LHCN-M2 (cell line): ENCODE measurements around the gene PROX2. TPM values are rescaled to one million over a fixed set of nuclear protein-coding genes. Genes with fewer than 3 reads are reported as not detected.

Experiments
- DNase-seq: peaks from one replicate; pipeline ENCODE4 v3.0.0-alpha.2; 2012; ENCODE audit warnings: low read depth
- total RNA-seq: library from RNA; depleted of rRNA; stranded (reverse); fragments of >200 nt; gene quantifications from 2 replicates; pipeline ENCODE4 v1.2.3, GENCODE V29; 2014; rRNA removed

The PROX2 gene
- total RNA-seq, 1 experiment from 2014 or later, result not detected

DNA sequence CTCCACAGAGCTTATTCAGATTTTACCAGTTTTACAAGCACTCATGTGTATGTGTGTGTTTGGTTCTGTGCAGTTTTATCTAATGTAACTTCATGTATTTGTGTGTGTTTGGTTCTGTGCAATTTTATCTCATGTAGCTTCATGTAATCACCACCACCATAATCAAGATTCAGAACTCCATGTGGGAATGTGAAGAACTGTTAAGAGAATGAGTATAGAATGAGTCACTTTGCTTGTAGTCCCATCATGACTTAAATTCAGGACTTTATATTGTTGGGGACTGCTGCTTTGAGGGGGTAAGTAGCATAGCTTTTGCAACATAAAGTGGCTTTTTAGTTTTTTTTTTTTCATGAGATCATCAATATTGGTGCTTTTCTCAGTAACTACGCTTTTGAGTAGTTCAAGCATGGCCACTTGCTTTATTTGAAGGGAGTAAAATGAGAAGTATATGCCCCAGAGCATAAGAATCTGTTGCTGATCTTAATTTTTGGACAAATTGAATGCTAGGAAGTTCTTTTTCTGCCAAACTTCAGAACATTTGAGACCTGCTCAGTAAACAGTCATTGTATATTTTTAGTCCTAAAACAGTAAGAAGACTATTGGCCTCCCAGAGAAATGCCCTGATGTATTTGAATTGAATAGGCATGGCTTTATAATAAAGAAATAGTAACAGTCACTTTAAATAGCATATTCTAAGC lies 28.8 kb downstream of the PROX2 start:
- DNase-seq, result peak; percentile 58

DNA sequence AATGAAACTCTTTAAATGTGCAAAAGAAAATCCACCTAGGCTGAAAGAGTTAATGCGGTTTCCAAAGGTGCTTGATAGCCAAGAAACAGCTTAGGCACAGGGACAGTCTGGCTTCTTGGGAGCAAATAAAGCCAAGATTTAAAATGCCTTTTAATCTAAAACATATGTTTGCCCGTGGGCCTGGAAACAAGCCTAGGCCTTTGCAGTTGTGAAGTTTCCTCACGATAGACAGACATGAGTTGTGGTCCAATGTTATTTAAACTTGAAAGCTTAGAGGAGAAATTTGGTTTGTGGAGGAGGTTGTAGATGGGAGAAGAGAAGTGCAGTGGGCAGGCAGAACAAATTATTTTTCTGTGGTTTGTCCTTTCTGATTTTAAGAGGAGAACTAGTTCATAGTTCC lies 29.8 kb downstream of the PROX2 start:
- no peak for DNase-seq

DNA sequence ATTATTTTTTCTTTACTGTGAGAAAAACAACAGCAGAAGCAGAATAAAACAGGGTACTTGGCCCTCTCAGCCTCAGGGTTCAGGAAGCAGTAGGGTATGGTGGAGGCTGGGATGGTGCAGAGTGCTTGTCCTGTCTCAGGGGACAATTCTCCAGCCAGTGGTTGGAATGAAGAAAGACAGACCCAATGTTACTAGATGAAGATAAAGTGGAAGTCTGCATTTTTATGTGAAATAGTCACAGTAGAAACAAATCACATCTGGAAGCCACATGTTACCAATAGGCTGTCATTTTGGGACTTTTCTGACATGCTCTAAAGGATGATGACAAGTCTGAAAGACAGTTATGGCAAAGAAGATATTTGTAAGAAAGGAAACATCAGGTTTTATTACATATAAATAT lies 32.3 kb downstream of the PROX2 start:
- peak; percentile 41 for DNase-seq

DNA sequence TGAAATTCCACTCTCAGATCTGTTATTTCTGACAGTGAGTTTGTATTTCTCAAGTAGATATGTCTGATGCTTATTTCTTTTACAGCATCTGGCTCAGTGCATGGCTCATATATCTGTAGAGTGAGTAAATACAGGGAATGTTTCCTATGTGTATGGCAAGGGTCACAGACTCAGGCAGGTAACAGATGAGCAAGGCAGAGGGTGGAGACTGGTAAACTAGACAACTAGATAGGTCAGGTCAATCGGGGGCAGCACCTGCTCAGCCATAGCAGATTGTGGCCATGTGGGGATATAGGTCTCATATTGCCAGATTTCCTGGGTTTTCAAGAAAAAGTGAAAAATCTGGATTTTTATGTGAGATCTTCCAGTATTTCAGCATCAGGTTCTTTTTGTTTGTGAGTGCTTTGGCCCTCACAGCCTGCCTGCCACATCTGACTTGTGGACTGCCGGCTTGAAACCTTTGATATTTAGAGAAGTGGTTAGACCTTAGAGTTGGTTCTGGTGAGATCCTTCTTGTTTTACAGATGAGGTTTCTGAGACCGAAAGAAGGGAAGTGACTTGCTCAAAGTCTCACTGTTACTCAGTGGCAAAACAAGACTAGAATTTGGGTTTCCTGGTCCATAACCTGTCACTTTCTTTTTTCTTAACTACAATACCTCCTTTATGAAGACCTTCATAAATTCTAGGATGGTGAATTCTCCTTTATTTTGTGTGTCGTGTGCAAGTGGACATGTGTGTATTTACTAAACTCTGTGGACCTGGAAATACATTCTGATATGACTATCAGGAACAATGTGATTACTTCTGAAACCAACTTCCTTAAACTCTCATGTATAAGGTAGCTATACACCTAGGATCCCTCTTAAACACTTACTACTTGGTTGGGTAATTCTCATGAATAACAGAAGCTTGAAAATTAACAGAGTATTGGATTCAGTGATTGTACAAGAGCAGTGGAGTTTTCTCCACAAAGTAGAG lies 34.4 kb downstream of the PROX2 start:
- DNase-seq, result no peak

DNA sequence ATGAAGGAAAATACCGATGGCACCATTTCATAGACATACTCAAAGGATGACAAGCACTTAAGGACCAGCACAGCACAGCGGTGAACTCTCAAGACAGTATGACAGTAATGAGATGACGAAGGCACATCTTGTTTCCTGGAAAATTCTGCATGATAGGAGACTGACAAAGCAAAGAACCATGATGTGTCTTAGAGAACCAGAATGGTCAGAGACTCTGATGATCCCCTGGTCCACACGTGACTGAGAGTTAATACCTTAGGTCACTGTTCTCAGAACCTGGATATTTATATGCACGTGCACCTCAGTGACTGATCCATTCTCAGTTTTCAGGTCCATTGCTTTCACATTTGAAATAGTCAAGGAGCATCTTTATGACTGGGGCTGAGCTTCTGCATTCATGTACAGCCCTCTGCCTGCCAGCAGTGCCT lies 35.3 kb downstream of the PROX2 start:
- no peak for DNase-seq

DNA sequence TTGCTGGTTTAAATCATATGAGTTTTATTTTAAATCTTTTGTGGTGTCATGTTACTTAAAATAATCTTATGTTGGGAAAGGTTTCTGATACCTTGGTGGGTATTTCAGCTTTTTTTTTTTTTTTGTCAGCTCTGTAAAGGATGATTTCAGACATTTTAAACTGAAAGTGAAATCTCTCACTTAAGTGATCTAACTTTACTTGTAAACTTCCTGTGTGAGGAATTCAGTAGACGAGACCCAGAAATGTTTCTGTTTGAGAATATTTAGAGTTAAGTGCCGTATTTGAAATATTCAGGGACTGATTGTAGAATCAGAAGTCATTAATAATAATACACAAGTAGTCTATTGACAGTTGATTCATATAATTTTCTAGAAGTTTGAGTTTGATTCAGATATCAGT lies 37.8 kb downstream of the PROX2 start:
- DNase-seq, result no peak

DNA sequence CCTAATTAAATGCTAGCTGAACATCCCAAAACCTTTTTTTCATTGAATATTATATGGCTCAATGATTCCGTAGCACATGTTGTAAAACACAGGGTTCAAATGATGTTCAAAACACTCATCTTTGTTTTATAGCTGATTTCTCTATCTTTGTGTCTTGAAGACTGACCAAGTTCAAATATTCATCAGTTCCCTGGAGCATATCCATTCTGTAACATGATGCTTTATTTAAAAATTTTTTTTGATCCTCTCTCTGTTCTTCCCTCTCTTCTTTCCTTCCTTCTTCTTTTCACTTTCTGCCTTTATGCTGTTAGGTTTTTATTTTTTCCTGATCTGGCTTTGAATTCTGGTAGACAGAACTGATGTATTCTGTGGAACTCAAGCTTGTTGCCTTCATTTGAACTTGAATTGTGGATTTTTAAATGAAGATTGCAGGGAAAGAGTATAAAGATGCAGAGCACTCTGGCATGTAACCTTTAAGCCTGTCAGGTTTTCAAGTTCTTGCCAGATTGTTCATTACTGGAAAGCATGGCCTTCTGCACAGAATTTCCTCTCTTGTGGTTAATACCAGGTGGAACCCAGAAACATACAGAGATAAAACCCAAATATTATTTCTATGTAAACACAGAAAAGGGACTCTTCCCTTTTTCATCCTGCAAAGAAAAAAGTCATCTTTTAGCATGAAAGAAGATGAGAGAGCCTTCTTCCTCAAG lies 39.5 kb downstream of the PROX2 start:
- DNase-seq, result no peak

DNA sequence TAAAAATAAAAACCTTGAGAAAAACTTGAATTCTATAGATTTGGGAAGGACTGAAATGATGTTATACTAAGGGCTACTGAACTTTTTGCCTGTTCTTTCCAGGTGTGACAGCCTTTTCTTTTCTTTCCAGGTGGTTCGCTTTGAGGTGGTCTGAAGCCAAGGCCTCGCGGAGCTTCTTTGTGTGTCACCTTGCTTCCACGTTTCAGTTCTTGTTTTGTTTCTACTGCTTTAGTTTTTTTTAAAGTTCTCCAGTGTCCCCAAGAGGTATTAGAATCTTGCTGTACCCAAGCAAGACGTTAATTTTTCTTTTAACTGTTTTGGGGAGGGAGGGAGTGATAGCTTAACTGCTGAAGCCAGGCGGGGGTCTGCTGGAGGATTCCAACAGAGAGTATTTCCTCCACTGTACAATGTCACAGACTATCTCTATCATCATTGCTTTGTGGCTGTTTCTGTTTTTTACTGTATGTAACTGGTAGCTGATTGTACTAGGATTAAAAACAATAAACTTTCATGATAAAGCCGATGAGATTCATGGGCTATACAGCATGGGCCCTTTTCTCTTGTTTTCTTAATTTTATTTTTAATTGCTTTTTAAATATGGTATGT lies 40.2 kb downstream of the PROX2 start:
- DNase-seq, result no peak

DNA sequence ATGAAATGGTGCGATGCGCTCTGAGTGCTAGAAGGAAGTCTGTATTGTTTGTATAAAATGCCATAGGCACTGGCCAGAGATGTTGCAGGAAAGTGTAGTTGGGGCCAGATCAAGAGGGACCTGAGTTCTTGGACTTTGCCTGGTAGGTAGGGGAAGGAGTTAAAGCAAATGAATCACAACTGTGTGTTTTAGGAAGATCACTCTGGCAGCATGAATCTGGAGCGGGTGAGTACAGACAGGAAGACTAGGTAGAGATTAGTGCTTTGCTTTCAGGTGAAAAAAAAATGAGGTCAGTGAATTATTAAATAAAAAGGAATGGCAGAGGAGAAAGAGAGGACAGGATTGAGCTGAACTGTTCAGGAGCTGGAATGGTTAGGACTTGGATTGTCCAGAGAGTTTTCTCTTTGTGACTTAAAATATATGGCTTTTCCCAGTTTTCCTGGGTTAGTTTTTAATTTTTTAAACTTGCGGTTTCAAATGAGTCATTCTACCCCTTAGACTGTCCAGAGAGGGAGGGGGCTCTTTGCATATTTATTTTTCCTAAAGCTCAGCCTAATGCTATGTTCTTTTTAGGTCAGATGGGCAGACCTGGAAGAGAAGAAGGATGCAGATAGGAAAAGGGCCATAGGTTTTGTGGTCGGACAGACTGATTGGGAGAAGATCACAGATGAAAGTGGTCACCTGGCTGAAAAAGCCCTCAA lies 41.1 kb downstream of the PROX2 start:
- no peak for DNase-seq

DNA sequence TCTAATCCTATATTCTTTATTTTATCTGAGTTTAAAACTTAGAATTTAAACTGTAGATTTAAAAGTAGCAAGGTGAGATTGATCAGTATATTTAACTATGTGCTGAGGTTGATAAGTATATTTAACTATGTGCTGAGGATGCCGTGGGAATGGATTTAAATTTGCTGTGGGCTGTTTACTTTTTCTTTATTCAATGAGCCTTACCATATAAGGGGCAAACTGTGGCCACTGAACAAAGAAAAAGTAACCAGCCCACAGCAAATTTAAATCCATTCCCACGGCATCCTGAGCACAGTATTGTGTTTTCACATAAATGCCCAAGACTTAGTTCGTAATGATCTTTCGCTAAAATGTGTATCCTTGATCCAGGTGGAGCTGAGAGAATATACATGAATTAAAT lies 43.1 kb downstream of the PROX2 start:
- DNase-seq, result no peak

DNA sequence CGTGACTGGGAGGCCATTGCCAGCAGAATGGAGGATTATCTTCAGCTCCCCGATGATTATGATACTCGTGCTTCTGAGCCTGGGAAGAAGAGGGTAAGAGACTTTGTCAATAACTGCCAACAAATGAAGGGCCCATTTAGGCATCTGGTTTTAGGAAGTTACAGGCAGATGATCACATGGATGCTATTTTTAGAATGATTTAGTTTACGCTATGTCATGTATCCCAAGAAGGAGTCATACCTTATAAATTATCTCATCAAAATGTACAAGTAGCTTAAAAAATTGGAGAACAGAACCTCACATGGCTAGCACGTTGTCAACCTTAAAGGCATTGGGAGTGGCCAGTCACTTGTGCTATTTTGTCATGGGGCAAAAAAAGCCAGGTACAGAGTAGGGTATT lies 46.7 kb downstream of the PROX2 start:
- DNase-seq, result no peak

DNA sequence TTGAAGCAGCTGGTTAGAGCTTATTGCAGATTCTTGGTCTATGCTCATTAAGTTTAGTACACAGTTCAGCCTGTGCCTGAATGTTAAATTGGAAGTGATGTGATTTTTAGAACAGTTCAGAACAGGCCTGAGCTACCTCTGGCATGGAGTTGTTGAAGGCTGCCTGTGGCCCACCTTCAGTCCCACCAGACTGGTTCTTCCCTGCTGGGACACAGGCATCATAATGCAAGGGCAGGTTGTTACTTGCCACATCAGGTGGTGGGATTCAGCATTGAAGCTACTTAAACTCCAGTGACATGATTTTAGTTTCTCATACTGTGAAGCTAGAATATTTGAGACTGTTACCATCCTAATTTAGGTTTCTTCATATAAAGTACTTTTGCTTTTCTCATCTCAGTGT lies 49.4 kb downstream of the PROX2 start:
- DNase-seq, result no peak

Other genes starting within 250 kb of the PROX2 start
- 32.9 and 38.2 TPM in 2 replicates for gene AREL1, start 163.1 kb downstream of the PROX2 start, total RNA-seq
- 29.2 and 36.1 TPM in 2 replicates for gene FCF1, start 163.0 kb downstream of the PROX2 start, total RNA-seq
- 26.8 and 29.1 TPM in 2 replicates for gene YLPM1, start 112.8 kb downstream of the PROX2 start, total RNA-seq
- gene DLST, start 5.8 kb upstream of the PROX2 start, total RNA-seq, result 66.7 and 71.6 TPM in 2 replicates
- 0.80 and 1.9 TPM in 2 replicates for gene RPS6KL1, start 47.1 kb upstream of the PROX2 start, total RNA-seq
- gene PGF, start 79.5 kb upstream of the PROX2 start, total RNA-seq, result 82.3 and 181 TPM in 2 replicates
- 78.9 and 88.7 TPM in 2 replicates for gene EIF2B2, start 126.8 kb upstream of the PROX2 start, total RNA-seq
- 20.5 and 20.7 TPM in 2 replicates for gene MLH3, start 175.3 kb upstream of the PROX2 start, total RNA-seq
- gene ACYP1, start 187.9 kb upstream of the PROX2 start, total RNA-seq, result 20.5 and 25.5 TPM in 2 replicates
- 0.38 and 1.3 TPM in 2 replicates for gene ZC2HC1C, start 193.5 kb upstream of the PROX2 start, total RNA-seq